D721Med (cell line): Measurements from ENCODE around the gene CHD9.
"Not testable (repeated sequence)": the region's sequence is repeated elsewhere in the genome, so short reads cannot be mapped to it uniquely, and the experiment has no call there.

Experiments
- DNase-seq: peaks from one replicate; pipeline ENCODE4 v3.0.0; 2011; ENCODE audit warnings: low spot score; ENCODE audit not compliant: insufficient read length
- FAIRE-seq: peaks from 2 replicates; lab custom pipeline; 2011; peaks lifted over from hg19 to GRCh38; lab: Jason Lieb, UNC
- TF ChIP-seq, protein P1 (sequence below): IDR thresholded peaks from 2 replicates; pipeline ENCODE4 v1.5.1; 2012; ENCODE audit warnings: mild to moderate bottlenecking, control low read depth; ENCODE audit not compliant: insufficient read depth; ENCODE audit errors: missing control alignments

Gene CHD9

GRCh38 chr16:53323924-53324323 lies 269.1 kb downstream of the CHD9 start:
- DNase-seq, result no peak
- FAIRE-seq, result no peak
- TF ChIP-seq, protein P1, sequence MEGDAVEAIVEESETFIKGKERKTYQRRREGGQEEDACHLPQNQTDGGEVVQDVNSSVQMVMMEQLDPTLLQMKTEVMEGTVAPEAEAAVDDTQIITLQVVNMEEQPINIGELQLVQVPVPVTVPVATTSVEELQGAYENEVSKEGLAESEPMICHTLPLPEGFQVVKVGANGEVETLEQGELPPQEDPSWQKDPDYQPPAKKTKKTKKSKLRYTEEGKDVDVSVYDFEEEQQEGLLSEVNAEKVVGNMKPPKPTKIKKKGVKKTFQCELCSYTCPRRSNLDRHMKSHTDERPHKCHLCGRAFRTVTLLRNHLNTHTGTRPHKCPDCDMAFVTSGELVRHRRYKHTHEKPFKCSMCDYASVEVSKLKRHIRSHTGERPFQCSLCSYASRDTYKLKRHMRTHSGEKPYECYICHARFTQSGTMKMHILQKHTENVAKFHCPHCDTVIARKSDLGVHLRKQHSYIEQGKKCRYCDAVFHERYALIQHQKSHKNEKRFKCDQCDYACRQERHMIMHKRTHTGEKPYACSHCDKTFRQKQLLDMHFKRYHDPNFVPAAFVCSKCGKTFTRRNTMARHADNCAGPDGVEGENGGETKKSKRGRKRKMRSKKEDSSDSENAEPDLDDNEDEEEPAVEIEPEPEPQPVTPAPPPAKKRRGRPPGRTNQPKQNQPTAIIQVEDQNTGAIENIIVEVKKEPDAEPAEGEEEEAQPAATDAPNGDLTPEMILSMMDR, result no peak

- not testable (repeated sequence) for DNase-seq, FAIRE-seq
Measured at GRCh38 chr16:53330991-53331390, 276.2 kb downstream of the CHD9 start.

GRCh38 chr16:53334581-53334980 lies 279.8 kb downstream of the CHD9 start:
- FAIRE-seq, result no peak

GRCh38 chr16:53337294-53337693 lies 282.5 kb downstream of the CHD9 start:
- FAIRE-seq (no peak), DNase-seq (no peak)
- TF ChIP-seq, protein P1, result no peak

More at GRCh38 chr16:53334581-53334980, 279.8 kb downstream of the CHD9 start:
- TF ChIP-seq, protein P1, result no peak
- no peak for DNase-seq

DNA sequence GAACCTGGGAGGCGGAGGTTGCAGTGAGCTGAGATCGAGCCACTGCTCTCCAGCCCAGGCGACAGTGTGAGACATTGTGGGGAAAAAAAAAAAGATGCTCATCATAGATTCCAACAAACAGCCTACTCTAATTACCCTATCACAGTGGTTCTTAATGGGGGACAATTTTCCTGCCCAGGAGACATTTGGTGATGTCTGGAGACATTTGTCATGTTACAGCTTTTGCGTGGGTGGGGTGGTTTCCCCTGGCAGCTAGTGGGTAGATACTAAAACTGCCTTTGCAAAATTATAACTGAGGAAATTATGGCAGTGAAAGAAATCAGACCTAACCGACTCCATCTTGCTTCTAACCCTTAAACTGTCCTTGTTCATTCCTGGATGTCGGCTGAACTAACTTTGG lies 287.0 kb downstream of the CHD9 start:
- TF ChIP-seq, protein P1, result no peak
- DNase-seq, result no peak

GRCh38 chr16:53355064-53355463 lies 300.3 kb downstream of the CHD9 start:
- TF ChIP-seq, protein P1, result no peak
- FAIRE-seq (no peak), DNase-seq (no peak)

More for the DNA sequence above, 287.0 kb downstream of the CHD9 start:
- no peak for FAIRE-seq

DNA sequence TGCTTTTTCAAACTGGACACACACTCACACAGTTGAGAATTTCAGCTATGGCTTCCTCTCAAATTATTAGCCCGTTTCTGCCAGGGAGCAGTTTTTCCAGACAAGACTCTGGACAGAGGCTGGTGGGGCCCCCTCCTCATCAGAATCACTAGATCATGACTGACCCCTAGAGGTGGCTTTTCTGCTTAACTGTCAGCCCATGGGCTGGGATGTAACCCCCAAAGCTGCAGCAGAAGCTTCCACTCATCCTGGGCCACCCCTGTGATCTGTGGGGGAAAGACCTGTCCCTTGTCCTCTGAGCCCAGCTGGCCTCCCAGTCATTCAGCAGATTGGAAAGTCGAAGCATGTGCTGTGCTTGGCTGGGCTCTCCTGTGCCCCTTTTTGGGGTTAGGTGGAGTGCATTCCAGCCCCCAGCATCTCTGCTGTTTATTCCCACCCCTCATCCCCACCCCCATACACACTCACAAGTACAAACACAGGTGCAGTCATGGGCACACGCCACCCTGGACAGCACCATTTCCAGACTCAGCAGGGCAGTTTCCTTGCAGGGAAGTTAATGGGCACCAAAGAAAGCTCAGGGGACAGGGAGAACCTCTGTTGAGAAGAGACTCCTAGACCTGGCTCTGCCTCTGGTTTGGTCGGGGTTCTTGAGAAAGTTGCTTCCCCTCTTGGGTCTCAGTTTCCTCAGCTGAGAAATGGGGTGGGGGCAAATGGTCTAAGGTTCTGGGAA lies 301.9 kb downstream of the CHD9 start:
- DNase-seq, result no peak
- TF ChIP-seq, protein P1, result no peak
- FAIRE-seq, result no peak

- TF ChIP-seq, protein P1, result no peak
- FAIRE-seq (no peak), DNase-seq (no peak)
Measured at GRCh38 chr16:53357208-53357586, 302.4 kb downstream of the CHD9 start.
